ENCODE measurements around the gene CZIB.
"Not testable (repeated sequence)": the region's sequence is repeated elsewhere in the genome, so short reads cannot be mapped to it uniquely, and the experiment has no call there.

The CZIB gene

DNA sequence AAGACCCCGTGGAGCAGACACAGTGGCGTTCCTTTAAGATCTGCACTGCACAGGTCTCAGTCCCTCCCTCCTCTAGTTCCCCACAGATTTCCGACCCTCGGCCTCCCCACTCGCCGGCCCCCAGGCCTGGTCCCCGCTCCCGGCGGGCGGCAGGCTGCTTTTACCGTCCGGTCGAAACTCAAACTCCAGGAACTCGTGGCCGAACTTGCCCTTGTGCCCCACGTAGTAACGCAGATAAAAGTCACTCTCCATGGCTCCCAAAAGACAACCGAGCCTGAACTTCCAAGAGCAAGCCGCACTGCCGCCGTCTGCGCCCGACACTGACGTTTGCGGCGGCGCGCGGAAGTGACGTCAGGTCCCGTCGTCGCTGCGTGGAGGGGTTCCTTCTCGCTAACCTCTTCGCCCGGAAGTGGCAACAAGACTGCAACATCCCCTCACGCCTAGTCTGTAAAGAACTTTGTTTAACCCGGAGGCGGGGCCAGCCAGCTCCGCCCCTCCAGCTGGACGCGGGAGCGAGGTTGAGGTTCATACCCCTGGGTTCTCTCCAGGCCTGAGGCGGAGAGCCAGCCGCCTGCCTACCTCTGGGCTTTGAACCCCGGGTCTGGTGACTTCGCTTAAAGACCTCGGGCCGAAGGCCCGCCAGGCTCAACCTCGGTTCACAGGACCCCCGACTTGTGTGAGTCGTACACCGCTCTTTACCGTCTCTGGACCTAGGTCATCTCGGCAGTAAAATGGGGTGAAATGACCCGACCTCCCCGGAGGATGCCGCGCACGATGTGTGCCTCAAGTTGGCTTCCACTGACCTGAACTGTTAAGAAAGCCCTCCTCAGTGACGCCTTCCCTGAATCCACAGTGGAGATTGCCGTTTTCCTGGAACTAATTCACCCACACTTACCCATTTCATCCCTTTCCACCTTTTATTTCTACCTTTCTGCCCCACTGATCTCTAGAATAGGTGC lies 18.0 kb upstream of the CZIB start, which contains the start of gene MAGOH:
MAGOH (minus strand) TSS at position 322 of the 959 bp plus-strand sequence; CDS start at position 252, 70 bp downstream.
- peak; percentile 96 for DNase-seq

DNA sequence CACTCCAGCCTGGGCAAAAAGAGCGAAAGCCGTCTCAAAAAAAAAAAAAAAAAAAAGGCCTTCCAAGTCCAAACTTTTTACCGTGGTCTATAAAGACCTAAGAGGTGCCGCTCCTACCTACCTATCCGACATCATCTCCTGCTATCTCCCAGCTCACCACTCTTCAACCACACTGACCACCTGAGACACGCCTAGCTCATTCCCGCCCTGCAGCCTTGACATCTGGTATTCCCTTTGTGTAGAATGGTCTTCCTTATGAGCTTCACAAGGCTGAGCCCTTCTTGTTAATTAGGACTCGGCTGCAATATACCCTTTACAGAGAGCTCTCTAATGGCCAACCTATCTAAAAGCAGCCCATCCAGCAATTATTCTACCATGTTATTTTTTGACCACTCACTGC lies 17.2 kb upstream of the CZIB start:
- no peak for DNase-seq

DNA sequence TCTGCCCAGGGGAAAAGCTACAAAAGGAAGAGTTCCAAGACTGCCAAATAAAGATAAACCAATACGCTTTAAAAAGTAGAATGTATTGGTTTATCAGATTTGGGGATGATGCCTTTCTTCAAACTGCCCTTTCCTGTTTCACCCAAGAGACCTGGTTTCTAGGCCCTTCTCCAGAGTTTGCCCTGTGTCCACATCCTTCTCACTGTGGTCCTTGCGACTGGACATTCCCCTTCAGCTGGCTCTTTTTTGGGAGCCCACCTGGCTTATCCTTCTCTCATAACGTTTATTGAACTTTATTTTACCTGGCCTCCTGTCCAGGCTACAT lies 490 bp upstream of the CZIB start:
- no peak for DNase-seq

DNA sequence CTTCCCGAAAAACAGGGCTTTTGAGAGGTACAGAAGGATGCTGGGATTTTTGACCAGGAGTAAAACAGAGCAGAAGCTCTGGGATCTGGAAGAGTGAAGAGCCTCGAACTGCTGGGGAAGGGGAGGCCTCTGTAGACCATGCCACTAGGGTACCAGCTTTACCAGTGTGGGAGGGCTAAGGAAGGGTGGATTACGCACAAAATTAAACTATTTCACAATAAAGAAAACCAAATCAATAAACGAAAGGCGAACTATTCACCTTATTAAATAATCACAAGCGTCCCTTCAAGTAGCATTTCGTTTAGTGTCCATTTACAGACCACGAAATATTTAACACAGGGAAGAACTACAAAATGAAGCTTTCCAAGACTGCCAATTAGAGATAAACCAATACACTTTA lies 723 bp downstream of the CZIB start:
- no peak for DNase-seq

DNA sequence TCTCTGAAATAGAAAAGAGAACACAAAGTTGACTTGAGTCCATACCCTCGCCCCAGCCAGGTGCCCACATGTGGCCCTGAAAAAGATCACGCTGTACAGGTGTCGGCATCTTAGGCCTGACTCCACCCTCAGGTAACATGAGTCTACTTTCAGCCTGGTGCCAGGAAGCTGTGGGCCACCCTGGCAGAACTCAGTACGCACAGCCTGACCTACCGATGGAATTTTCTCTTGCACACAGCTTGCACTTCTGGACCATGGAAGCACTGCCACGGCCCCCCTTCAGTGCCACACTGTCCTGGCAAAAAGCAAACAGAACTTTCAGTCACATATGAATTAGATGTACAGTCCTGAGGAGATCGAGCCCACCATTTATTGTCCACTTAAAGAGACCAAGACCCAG lies 2.2 kb downstream of the CZIB start:
- no peak for DNase-seq

DNA sequence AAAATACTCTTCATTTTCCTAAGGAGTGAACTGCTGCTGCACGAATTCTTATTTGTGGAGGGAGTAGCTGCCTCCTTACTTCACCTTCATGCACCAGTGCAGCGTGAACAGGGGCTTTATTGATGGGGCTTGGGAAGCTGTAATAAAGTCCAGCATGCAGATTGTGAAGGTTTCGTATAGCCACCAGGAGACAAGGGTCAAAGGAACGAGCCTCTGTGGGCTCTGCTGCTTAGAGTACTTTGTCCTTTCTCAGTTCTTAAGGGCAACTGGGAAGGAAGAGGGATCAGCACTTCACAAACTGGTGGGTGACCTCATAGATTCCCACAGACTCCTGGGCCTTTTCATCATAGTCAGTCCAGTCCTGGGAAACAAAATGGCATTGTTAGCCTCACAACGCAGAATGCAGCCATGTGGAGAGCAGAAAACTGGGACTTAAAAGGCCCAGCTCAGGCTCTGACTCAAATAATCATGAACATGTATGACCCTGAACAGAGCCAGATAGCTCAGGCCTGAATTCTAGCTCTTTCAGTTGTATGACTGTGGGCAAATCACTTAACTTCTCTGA lies 6.0 kb downstream of the CZIB start:
- no peak for DNase-seq

DNA sequence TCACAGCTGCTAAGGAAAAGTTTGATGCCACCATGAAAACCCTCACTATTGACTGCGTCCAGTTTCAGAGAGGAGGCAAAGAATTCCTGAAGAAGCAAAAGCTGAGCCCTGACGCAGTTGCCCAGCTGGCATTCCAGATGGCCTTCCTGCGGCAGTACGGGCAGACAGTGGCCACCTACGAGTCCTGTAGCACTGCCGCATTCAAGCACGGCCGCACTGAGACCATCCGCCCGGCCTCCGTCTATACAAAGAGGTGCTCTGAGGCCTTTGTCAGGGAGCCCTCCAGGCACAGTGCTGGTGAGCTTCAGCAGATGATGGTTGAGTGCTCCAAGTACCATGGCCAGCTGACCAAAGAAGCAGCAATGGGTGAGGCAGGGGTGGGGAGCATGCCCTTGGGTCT lies 9.5 kb downstream of the CZIB start:
- no peak for DNase-seq

DNA sequence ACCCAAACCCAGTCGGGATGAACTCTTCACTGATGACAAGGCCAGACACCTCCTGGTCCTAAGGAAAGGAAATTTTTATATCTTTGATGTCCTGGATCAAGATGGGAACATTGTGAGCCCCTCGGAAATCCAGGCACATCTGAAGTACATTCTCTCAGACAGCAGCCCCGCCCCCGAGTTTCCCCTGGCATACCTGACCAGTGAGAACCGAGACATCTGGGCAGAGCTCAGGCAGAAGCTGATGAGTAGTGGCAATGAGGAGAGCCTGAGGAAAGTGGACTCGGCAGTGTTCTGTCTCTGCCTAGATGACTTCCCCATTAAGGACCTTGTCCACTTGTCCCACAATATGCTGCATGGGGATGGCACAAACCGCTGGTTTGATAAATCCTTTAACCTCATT lies 10.1 kb downstream of the CZIB start:
- DNase-seq: no peak

DNA sequence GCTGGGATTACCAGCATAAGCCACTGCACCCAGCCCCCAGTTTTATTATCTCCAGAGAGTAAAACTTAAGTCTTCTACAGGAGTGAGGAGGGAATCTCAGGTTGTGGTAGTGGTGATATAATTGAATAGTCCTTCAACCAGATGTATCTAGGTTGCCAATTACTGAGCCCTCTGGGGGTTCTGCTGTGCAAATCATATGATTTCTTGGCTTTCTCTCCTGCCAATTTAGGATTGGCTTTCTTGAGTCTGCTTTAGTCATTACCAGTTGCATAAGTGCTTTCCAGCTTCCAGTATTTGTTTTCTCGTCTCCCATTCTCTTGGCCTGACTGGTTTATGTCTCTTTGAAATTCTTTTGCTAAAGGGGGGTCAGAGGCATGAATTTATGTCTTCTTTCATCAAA lies 12.7 kb downstream of the CZIB start:
- no peak for DNase-seq

DNA sequence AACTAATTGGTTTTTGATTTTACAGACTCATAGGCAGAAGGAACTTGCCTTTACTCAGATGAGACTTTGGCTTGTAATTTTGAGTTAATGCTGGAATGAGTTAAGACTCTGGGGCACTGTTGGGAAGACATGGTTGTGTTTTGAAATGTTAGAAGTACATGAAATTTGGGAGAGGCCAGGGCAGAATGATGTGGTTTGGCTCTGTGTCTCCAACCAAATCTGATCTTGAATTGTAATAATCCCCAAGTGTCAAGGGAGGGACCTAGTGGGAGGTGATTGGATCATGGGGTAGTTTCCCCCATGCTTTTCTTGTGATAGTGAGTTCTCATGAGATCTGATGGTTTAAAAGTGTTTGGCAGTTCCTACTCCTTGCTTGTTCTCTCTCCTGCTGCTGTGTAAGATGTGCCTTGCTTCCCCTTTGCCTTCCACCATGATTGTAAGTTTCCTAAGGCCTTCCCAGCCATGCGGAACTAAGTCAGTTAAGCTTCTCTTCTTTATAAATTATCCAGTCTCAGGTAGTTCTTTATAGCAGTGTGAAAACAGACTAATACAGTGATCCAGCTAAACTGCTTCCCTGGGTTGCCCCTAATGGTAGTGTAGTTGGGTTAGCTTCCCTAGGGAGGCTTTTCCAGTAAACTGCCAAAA lies 13.6 kb downstream of the CZIB start:
- DNase-seq: no peak

DNA sequence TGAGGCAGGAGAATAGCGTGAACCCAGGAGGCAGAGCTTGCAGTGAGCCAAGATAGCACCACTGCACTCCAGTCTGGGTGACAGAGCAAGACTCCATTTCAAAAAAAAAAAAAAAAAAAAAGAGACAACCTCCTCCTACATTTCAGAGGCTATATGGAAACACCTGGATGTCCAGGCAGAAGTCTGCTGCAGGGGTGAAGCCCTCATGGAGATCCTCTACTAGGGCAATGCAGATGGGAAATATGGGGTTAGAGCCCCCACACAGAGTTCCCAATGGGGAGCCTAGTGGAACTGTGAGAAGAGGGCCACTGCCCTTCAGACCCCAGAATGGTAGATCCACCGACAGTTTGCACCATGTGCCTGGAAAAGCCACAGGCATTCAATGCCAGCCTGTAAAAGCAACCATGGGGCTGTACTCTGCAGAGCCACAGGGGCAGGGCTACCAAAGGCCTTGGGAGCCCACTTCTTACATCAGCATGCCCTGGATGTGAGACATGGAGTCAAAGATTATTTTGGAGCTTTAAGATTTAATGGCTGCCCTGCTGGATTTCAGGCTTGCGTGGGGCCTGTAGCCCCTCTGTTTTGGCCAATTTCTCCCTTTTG lies 14.2 kb downstream of the CZIB start:
- DNase-seq: peak; percentile 15

DNA sequence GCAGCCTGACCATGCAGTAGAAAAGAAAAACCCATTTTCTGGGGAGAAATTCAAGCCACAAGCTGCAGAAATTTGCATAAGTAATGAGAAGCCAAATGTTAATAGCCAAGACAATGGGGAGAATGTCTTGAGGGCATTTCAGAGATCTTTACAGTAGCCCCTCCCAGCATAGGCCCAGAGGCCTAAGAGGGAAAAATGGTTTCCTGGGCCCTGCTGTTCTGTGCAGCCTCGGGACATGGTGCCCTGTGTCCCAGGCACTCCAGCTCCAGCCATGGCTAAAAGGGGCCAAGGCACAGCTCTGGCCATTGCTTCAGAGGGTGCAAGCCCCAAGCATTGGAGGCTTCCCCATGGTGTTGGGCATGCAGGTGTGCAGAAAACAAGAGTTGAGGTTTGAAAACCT lies 14.9 kb downstream of the CZIB start:
- DNase-seq: not testable (repeated sequence)

DNA sequence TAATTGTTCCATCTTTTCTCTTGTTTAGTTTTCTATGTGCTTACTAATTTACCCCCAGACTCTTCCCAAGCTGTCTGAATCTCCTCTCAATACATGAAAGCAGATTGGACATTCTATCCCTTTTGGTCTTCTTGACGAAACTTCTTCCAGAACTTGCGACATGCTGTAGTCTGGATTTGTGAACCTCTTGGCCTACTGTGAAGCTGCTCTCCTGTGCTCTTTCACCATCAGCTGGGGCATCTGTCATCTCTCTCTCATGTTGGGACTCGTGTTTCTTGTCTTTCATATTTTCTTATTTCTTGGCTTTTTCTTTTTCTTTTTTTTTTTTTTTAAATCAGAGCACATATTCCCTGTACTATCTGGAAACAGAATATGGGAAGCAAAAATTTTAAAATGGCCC lies 17.0 kb downstream of the CZIB start:
- no peak for DNase-seq

DNA sequence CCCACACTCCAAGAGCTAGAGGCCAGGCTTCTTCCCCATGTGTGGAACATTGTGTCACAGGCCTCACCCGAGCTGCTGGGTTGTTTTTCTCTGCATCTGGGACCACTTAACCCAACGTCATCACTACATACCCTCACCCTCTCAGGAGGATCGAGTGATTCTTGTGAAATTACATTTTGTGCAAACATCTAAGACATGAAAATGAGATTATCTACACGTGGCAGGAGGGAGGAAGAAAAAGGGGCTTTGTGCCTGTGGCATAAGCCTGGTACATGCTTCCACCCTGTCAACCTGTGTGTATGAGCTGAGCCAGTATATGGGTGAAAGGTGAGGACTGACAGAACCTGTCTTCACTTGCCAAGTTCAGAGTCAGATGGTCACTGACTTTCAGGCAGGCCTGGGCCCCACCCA lies 22.2 kb downstream of the CZIB start:
- no peak for DNase-seq

DNA sequence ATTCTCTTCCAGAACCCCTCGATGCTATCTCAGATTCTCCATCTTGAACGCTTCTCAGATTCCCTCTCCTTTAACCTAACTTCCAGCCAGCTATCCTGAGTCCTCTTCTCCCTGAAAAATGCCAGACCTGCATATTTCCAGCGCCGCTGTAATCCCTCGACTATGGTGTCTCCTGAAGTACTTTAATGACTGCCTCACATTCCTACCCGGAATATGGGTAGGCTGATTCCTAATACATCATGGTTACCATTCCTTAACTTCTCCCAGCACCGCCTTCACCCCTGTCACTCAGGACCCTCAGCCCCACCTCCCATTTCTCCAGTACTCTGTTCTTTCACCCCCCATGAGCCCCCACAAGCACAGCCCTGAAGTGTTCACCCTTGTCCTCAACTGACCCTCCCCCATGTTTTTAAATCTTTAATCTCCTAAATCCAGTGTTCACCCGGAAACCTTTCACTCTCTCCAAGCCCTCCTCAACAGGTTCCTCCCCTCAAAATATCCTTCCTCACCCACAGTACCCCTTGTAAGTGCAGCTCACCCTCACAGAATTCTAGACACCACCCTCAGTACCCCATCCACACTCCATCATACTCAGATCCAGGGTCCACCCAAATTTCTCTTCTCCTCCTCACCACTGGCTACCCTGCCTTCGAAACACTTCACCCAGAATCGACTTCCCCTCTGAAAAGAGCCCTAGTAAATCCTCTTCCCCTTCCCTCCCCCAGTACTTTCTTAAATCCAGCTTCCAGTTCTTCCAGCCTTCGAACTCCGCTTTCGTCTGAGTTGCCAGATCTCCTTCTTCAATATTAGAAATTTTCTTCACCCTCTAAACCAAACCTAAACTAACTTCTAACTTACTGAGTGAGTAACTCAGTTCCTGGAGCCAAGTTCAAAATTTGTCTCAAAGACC lies 22.9 kb downstream of the CZIB start:
- DNase-seq: no peak

DNA sequence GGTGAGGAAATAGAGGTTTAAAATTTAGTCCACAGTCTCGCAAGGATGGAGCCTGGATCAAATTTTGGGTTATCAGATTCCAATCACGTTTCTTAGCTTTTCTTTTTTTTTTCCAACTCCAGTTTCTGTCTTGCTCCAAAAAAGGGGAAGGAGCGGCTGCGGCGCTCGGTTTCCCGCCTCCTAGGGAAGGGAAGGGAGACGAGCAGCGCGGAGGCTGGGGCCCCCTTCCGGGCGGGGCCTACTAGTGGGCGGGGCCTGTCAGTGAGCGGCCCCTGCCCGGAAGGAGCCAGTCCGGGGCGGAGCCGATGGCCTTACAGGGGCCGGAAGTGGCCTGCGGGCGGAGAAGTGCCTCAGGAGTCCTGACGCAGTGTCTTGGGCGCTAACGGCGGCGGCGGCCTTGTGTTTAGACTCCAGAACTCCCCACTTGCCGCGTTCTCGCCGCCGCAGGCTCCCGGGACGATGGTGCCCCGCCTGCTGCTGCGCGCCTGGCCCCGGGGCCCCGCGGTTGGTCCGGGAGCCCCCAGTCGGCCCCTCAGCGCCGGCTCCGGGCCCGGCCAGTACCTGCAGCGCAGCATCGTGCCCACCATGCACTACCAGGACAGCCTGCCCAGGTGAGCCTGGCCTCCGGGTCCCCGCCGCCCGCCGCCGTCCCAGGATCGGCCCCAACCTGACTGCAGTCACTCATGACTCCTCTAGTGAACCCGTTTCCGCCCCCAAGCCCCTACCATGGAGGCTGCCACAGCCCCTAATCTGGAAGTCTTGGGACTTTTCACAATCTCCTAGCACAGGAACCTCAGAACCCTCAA lies 23.7 kb downstream of the CZIB start, which contains the start of gene CPT2:
CPT2 (plus strand) TSS at position 340 of the 806 bp plus-strand sequence; CDS start at position 460, 120 bp downstream.
- peak; percentile 80 for DNase-seq

DNA sequence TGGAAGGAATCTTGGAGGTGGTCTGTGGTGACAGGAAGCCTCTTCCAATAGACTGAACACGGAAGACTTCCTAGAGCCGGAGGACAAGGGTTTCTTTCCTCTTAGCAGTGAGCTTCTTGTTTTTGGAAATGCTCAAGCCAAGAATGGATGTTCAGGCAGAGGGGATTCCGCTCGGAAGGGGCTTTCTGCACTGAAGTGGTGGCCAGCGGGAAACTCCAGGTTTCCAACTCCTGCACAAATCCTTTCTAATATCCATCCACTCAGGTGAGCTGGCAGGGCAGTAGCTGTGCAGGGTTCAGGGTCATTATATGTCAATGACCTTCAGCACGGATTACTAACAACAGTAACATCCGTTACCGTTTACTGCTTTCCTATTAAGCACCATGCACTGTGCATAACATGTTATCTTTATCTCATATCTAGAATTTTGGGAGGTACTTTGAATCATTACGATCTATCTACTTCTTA lies 24.4 kb downstream of the CZIB start:
- no peak for DNase-seq

DNA sequence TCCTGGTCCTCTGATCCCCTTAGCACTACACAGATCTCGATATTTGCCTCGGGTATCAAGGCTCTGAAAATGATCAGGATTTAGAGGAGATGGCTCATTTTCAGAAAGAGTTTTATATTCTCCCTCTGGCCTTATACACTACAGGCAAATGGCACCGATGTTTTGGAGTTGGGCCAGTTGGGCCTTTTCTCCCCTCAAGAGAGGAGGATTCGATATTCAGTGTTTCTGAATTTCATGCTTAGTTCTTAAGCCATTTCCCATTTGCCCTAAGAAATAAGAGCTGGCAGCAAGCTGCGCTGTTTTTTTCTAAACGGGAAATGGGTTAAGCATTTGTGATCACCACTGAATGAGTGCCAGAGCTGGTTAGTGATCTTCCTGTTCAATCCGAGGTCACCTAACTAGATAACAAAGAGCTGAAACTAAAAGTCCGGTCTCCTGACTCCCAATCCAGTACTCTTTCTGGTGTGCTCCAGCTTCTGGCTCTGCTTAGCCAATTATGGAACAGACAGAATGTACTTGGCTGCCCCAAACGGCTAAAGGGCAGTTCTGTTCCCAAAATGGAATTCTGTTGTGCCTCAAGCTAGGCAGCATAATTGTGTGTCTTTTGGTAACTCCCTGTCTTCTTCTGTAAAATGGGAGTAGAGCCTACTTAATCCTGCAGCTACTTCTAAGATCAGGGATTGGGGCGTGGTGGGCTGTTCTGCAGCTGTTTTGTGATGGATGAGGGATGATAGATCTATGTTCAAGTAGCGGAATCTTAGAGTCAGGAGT lies 25.0 kb downstream of the CZIB start:
- no peak for DNase-seq

DNA sequence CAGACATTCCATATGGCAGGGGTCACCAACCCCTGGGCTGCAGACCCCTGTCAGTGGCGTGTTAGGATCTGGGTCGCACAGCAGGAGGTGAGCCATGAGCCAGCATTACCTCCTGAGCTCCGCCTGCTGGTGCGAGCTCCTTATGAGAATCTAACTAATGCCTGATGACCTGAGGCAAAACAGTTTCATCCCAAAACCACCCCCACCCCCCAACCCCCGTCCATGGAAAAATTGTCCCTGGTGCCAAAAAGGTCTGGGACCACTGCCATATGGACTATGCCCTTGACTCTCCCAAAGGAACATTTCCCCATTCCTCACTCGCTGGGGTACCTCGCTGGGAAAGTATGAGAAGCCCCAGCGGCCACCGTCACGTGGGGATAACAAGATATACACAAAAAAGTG lies 30.2 kb downstream of the CZIB start:
- DNase-seq: no peak

DNA sequence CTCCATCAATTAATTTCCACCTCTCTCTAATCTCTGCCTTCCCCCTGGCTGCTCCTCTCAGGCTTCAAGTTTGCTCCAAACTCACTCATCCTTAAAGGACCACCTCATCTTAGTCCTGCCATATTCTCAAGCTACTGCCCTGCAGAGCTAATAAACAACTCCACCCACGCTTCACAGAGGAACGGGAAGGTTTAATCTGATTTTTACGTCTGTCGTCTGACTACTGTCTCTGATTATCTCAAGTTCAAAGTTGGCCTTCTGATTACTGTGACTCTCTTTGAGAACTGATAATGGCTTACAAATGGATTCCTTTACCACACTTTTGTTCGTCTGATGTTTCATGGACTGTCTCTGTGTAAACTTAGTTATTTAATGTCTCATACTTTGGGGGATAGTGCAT lies 31.4 kb downstream of the CZIB start:
- DNase-seq: no peak

DNA sequence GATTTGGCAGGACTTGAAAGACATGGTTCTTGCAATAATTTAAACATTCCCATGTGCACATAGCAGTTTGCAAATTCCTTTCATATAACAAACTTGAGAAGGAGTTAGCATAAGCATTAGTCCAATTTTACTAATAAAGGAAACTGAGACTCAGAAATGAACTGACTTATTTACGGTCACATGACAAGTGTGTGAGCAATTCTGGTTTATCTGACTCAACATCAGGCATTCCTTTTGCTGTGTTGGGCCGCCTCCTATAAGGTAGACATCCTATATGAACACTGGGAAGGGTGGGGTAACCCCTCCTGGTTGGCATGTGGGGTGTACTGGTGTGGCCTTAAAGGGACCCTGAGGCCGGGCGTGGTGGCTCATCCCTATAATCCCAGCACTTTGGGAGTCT lies 32.3 kb downstream of the CZIB start:
- no peak for DNase-seq
